Lung (tissue), 12 donors: Measurements from ENCODE around the gene PRKG1. TPM values are rescaled to one million over a fixed set of nuclear protein-coding genes. Genes with fewer than 3 reads are reported as not detected.

ENCODE experiments used
- ATAC-seq: fragments of 200-7000 bp; cut with Tn5 transposase; one replicate; pipeline ENCODE4 v1.9.1; 2020; ENCODE audit warnings: moderate number of reproducible peaks; ENCODE audit not compliant: insufficient read depth, low FRiP score
- DNase-seq, 3 donors: peaks; one replicate each; pipeline ENCODE4 v3.0.0-alpha.2; 2013 to 2017
- H3K27ac ChIP-seq, 2 donors: one replicate each; pipeline ENCODE4 v1.5.1; 2013; ENCODE audit warnings: mild to moderate bottlenecking in 2 of 2, moderate library complexity in 2 of 2, control low read depth in 1 of 2, inconsistent platforms in 1 of 2, low read depth in 1 of 2, low read length in 1 of 2
- H3K27me3 ChIP-seq, 3 donors: one replicate each; pipeline ENCODE4 v1.5.1; 2013; ENCODE audit warnings: low read length in 2 of 3; ENCODE audit not compliant: control insufficient read depth in 3 of 3, insufficient read depth in 3 of 3
- H3K36me3 ChIP-seq, 4 donors: one replicate each; pipeline ENCODE4 v1.5.1; 2013; ENCODE audit warnings: low read length in 4 of 4, mild to moderate bottlenecking in 1 of 4, moderate library complexity in 1 of 4; ENCODE audit not compliant: control insufficient read depth in 4 of 4, insufficient read depth in 4 of 4
- H3K4me1 ChIP-seq, 5 donors: one replicate each; pipeline ENCODE4 v1.5.1; 2013; ENCODE audit warnings: low read length in 5 of 5, mild to moderate bottlenecking in 2 of 5, moderate library complexity in 1 of 5; ENCODE audit not compliant: control insufficient read depth in 5 of 5, insufficient read depth in 5 of 5
- H3K4me3 ChIP-seq: one replicate; pipeline ENCODE4 v1.5.1; 2013; ENCODE audit warnings: mild to moderate bottlenecking, control low read depth, moderate library complexity
- H3K9ac ChIP-seq, 2 donors: one replicate each; pipeline ENCODE4 v1.5.1; 2013; ENCODE audit warnings: low read length in 2 of 2, control low read depth in 1 of 2; ENCODE audit not compliant: insufficient read depth in 1 of 2
- H3K9me3 ChIP-seq, 4 donors: one replicate each; pipeline ENCODE4 v1.5.1; 2013; ENCODE audit warnings: low read length in 3 of 4, mild to moderate bottlenecking in 1 of 4, moderate library complexity in 1 of 4; ENCODE audit not compliant: control insufficient read depth in 4 of 4, insufficient read depth in 3 of 4
- CTCF ChIP-seq: IDR thresholded peaks from 2 replicates; pipeline ENCODE4 v1.5.1; 2012; ENCODE audit warnings: mild to moderate bottlenecking; ENCODE audit errors: control extremely low read depth, extremely low read depth
- WGBS, 2 donors: extraction: QIAGEN DNeasy Blood & Tissue Kit; methylation state at CpG; one replicate each; pipeline ENCODE4 v1.1.7; 2013; 5-methylcytosine and 5-hydroxymethylcytosine counted together
- polyA plus RNA-seq, 2 donors: library from polyadenylated mRNA; stranded (reverse); fragments of 200-250 nt; gene quantifications; one replicate each; pipeline ENCODE4 v1.2.1, GENCODE V29; 2013
- total RNA-seq, 2 donors: library from RNA; depleted of rRNA in 1 of 2; stranded (reverse); fragments of >200 nt in 1 of 2; gene quantifications; one replicate each; pipeline ENCODE4 v1.2.1, GENCODE V29; 2014 to 2021
- donor health status: control.
- donor health status: control.
- donor health status: Bipolar disorder and iron deficiency.
- donor health status: healthy.
- donor health status: DM: yes; HTN: yes; CAD: no.

PRKG1 gene
- total and polyA plus RNA-seq, 4 donors, result 2.1 to 50.8 (median 15.1) TPM

GRCh38 chr10:51649064-51649463 lies 574.8 kb downstream of the PRKG1 start:
- no peaks in the 10 kb centered on the region for H3K27me3 ChIP-seq
- WGBS, 2 donors, result 92 to 97% methylated on average over 3 of the region's 3 CpGs
- peaks cover 0 to 3% (median 0%) of the 10 kb centered on the region in 5 donors for H3K4me1 ChIP-seq
- no peaks in the 10 kb centered on the region for H3K36me3 ChIP-seq
- H3K4me3 ChIP-seq, result no peak overlapping the region
- H3K9me3 ChIP-seq, result no peaks in the 10 kb centered on the region
- no peak overlapping the region for H3K27ac ChIP-seq
- no peak for TF ChIP-seq CTCF
- ATAC-seq, result no peak
- no peak for DNase-seq
- no peak overlapping the region for H3K9ac ChIP-seq

GRCh38 chr10:51651063-51651462 lies 576.8 kb downstream of the PRKG1 start:
- DNase-seq, result no peak
- Histone ChIP-seq H3K9me3 (no peaks in the 10 kb centered on the region), H3K9ac (no peak overlapping the region), H3K36me3 (no peaks in the 10 kb centered on the region), H3K4me1 (peaks cover 0 to 3% (median 2%) of the 10 kb centered on the region in 5 donors), H3K27ac (no peak overlapping the region), H3K27me3 (no peaks in the 10 kb centered on the region), H3K4me3 (no peak overlapping the region)
- TF ChIP-seq CTCF, result no peak
- ATAC-seq, result no peak
- 94 to 97% methylated on average over 1 of the region's 1 CpG for WGBS, 2 donors

- ATAC-seq (no peak), DNase-seq (peak in 2 of 3 donors; percentile 73 to 75)
- Histone ChIP-seq H3K36me3 (no peaks in the 10 kb centered on the region), H3K9me3 (no peaks in the 10 kb centered on the region), H3K9ac (no peak overlapping the region), H3K4me1 (peaks cover 0 to 6% (median 2%) of the 10 kb centered on the region in 5 donors), H3K27me3 (no peaks in the 10 kb centered on the region), H3K27ac (no peak overlapping the region), H3K4me3 (no peak overlapping the region)
- no peak for TF ChIP-seq CTCF
These were observed 578.7 kb downstream of the PRKG1 start for GRCh38 chr10:51653025-51653424.

- ATAC-seq, result no peak
- H3K9ac ChIP-seq, result no peak overlapping the region
- no peak overlapping the region for H3K4me3 ChIP-seq
- no peaks in the 10 kb centered on the region for H3K27me3 ChIP-seq
- no peak for TF ChIP-seq CTCF
- H3K9me3 ChIP-seq, result no peaks in the 10 kb centered on the region
- no peak for DNase-seq
- no peak overlapping the region for H3K27ac ChIP-seq
- WGBS, 2 donors, result 70% methylated on average over 1 of the region's 1 CpG
- no peaks in the 10 kb centered on the region for H3K36me3 ChIP-seq
- peaks cover 0 to 6% (median 2%) of the 10 kb centered on the region in 5 donors for H3K4me1 ChIP-seq
These were observed 580.6 kb downstream of the PRKG1 start for GRCh38 chr10:51654918-51655317.
